Breast epithelium (tissue), 4 donors: ENCODE data around the gene SARS2. TPM values are rescaled to one million over a fixed set of nuclear protein-coding genes. Genes with fewer than 3 reads are reported as not detected.

ENCODE experiments used
- DNase-seq, 2 donors: peaks; one replicate each; pipeline ENCODE4 v3.0.0-alpha.2; 2019; ENCODE audit warnings: low spot score in 2 of 2
- H3K27ac ChIP-seq, 2 donors: fragments of 200-600 bp; sonication (generic) in 1 of 2; one replicate each; pipeline ENCODE4 v1.5.1; 2016 to 2019; ENCODE audit warnings: mild to moderate bottlenecking in 1 of 2
- H3K27me3 ChIP-seq, 2 donors: fragments of 200-600 bp; sonication (generic) in 1 of 2; one replicate each; pipeline versions ENCODE4 v1.5.1 to v1.6.0; 2017 to 2019; ENCODE audit warnings: control low read depth in 1 of 2, mild to moderate bottlenecking in 1 of 2
- H3K36me3 ChIP-seq: fragments of 200-600 bp; one replicate; pipeline ENCODE4 v1.5.1; 2019
- H3K4me1 ChIP-seq, 2 donors: fragments of 200-600 bp; sonication (generic); one replicate each; pipeline ENCODE4 v1.5.1; 2016 to 2019; ENCODE audit warnings: control low read depth in 1 of 2
- H3K4me3 ChIP-seq, 3 donors: fragments of 200-600 bp; sonication (generic); 1 replicate in 2 of 3; 2 replicates in 1 of 3; pipeline ENCODE4 v1.5.1; 2016 to 2019; ENCODE audit warnings: mild to moderate bottlenecking in 3 of 3, moderate library complexity in 2 of 3
- H3K9me3 ChIP-seq, 2 donors: fragments of 200-600 bp; sonication (generic) in 1 of 2; one replicate each; pipeline ENCODE4 v1.5.1; 2016 to 2019; ENCODE audit warnings: control low read depth in 1 of 2
- POLR2A ChIP-seq: fragments of 450-650 bp; IDR thresholded peaks from one replicate; pipeline ENCODE4 v1.6.1; 2016; ENCODE audit warnings: antibody characterized with exemption, mild to moderate bottlenecking, moderate library complexity
- POLR2AphosphoS5 ChIP-seq, 3 donors: sonication (generic); formaldehyde crosslinking; IDR thresholded peaks; one replicate each; pipeline ENCODE4 v1.6.1; 2017; ENCODE audit warnings: antibody characterized with exemption in 3 of 3
- intact Hi-C: fragments of 100-400 bp; cut with DNase I; formaldehyde crosslinking; loops from one replicate; pipeline ENCODE4 v1.15.1; 2023; ENCODE audit warnings: low total_unique reads
- total RNA-seq, 3 donors: library from RNA; depleted of rRNA; stranded (reverse); fragments of >200 nt; gene quantifications; one replicate each; pipeline ENCODE4 v1.1.0, GENCODE V29; 2016
- TF ChIP-seq, protein P1 (sequence below), 3 donors: fragments of 450-650 bp; IDR thresholded peaks; one replicate each; pipeline ENCODE4 v1.5.1; 2016 to 2017; ENCODE audit warnings: antibody characterized with exemption in 3 of 3, mild to moderate bottlenecking in 3 of 3, moderate library complexity in 3 of 3

The SARS2 gene
- total RNA-seq, 3 donors from 2014 or later = 10.9 to 22.6 (median 18.9) TPM

DNA sequence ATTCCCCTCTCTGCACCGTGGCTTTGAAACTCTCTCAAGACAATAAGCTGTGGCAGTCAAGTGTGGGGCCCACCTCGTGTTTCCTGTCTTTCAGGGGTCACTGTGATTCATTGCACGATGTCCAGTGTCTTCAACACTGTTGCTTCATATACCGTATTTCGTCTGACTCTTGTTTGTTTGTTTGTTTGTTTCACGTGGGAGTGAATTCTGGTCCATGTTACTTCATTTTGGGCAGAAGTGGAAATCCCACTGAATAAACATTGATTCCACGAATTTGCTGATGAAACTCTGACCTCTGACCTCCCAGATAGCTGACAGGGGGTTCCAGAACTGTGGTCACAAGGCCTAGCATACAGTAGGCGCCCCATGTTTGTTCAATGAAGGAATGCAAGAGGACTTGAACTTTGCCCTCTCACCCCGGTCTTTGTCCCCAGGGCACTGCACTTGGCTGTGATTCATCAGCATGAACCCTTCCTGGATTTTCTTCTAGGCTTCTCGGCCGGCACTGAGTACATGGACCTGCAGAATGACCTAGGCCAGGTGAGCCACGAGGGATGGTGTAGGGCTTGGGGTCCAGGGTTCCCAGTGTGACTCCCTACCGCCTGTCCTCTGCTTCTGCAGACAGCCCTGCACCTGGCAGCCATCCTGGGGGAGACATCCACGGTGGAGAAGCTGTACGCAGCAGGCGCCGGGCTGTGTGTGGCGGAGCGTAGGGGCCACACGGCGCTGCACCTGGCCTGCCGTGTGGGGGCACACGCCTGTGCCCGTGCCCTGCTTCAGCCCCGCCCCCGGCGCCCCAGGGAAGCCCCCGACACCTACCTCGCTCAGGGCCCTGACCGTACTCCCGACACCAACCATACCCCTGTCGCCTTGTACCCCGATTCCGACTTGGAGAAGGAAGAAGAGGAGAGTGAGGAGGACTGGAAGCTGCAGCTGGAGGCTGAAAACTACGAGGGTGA lies 25.7 kb downstream of the SARS2 start:
- TF ChIP-seq POLR2AphosphoS5 (IDR thresholded peaks at IDR 0.05) (no peak), POLR2A (no peak)
- TF ChIP-seq, protein P1, sequence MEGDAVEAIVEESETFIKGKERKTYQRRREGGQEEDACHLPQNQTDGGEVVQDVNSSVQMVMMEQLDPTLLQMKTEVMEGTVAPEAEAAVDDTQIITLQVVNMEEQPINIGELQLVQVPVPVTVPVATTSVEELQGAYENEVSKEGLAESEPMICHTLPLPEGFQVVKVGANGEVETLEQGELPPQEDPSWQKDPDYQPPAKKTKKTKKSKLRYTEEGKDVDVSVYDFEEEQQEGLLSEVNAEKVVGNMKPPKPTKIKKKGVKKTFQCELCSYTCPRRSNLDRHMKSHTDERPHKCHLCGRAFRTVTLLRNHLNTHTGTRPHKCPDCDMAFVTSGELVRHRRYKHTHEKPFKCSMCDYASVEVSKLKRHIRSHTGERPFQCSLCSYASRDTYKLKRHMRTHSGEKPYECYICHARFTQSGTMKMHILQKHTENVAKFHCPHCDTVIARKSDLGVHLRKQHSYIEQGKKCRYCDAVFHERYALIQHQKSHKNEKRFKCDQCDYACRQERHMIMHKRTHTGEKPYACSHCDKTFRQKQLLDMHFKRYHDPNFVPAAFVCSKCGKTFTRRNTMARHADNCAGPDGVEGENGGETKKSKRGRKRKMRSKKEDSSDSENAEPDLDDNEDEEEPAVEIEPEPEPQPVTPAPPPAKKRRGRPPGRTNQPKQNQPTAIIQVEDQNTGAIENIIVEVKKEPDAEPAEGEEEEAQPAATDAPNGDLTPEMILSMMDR (IDR thresholded peaks at IDR 0.05) = no peak
- intact Hi-C loops = no loop called here
- no peak for DNase-seq
- Histone ChIP-seq H3K27me3 (no peaks in the 10 kb centered on the region), H3K27ac (no peak overlapping the region), H3K36me3 (peaks cover 4% of the 10 kb centered on the region), H3K4me3 (no peak overlapping the region), H3K9me3 (no peaks in the 10 kb centered on the region), H3K4me1 (peaks cover 0 to 6% of the 10 kb centered on the region in 2 donors)

DNA sequence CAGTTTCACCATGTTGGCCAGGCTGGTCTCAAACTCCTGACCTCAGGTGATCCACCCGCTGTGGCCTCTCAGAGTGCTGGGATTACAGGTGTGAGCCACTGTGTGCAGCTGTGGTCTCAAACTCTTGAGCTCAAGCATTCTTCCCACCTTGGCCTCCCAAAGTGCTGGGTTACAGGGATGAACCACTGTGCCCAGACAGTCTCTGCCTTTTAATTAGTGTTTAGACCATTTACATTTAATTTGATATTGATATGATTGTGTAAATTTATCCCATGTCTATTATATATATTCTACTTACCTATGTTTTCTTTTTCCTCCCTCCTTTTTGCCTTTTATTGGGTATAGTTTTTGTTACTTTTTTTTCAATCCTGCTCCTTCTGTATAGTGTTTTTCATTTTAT lies 28.9 kb downstream of the SARS2 start:
- Histone ChIP-seq H3K27me3 (no peaks in the 10 kb centered on the region), H3K4me3 (no peak overlapping the region), H3K27ac (no peak overlapping the region), H3K36me3 (peaks cover 4% of the 10 kb centered on the region), H3K4me1 (peaks cover 0 to 6% of the 10 kb centered on the region in 2 donors), H3K9me3 (no peaks in the 10 kb centered on the region)
- intact Hi-C loops = no loop called here
- TF ChIP-seq POLR2AphosphoS5 (IDR thresholded peaks at IDR 0.05) (no peak), POLR2A (no peak)
- TF ChIP-seq, protein P1 (IDR thresholded peaks at IDR 0.05) = no peak
- DNase-seq = no peak

DNA sequence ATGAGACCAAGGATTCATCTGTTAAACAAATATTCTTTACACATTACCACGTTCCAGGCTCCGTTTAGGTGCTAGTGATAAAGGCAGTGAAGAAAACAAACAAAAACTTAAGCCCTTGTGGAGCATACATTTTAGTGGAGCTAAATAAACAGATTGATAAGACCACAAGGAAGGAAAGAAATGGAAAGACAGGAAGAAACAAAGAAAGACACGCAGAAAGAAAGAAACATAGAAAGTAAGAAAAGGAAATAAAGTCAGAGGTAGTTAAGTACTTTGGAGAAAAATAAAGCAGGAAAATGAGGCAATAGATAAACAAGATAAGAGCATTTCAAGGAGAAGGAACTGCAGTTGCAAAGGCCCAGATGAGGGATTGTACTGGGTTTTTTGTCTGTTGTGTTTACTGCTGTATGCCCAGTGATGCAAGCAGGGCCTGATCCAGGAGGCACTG lies 29.8 kb downstream of the SARS2 start:
- no peak for DNase-seq
- peak overlapping the region in 1 of 2 donors; percentile 92 for H3K27ac ChIP-seq

GRCh38 chr19:38900202-38900629 lies 30.3 kb downstream of the SARS2 start:
- no peak for DNase-seq
- H3K27ac ChIP-seq = peak overlapping the region; percentile 92 to 94
- no peak for TF ChIP-seq POLR2A
- TF ChIP-seq, protein P1 (IDR thresholded peaks at IDR 0.05) = no peak
- no peak for TF ChIP-seq POLR2AphosphoS5 (IDR thresholded peaks at IDR 0.05)
- no peaks in the 10 kb centered on the region for H3K27me3 ChIP-seq
- H3K36me3 ChIP-seq = peaks cover under 1% of the 10 kb centered on the region
- intact Hi-C loops = no loop called here
- peaks cover 0 to 6% of the 10 kb centered on the region in 2 donors for H3K4me1 ChIP-seq
- no peaks in the 10 kb centered on the region for H3K9me3 ChIP-seq
- peak overlapping the region; percentile 67 to 94 (median 91) for H3K4me3 ChIP-seq

More for the DNA sequence above, 29.8 kb downstream of the SARS2 start:
- Histone ChIP-seq H3K9me3 (no peaks in the 10 kb centered on the region), H3K27me3 (no peaks in the 10 kb centered on the region), H3K4me3 (peak overlapping the region; percentile 67 to 94 (median 91)), H3K4me1 (peaks cover 0 to 6% of the 10 kb centered on the region in 2 donors), H3K36me3 (peaks cover 4% of the 10 kb centered on the region)
- intact Hi-C loops = no loop called here
- TF ChIP-seq, protein P1 (IDR thresholded peaks at IDR 0.05) = no peak
- TF ChIP-seq POLR2AphosphoS5 (IDR thresholded peaks at IDR 0.05) (no peak), POLR2A (no peak)
